Aorta (tissue), 5 donors: ENCODE data around the gene TAT. TPM values are rescaled to one million over a fixed set of nuclear protein-coding genes. Genes with fewer than 3 reads are reported as not detected.

Experiments used
- ATAC-seq: fragments of 200-7000 bp; cut with Tn5 transposase; one replicate; pipeline ENCODE4 v1.9.1; 2022; ENCODE audit warnings: moderate library complexity; ENCODE audit not compliant: low FRiP score
- DNase-seq, 2 donors: peaks; one replicate each; pipeline ENCODE4 v3.0.0-alpha.2; 2020
- H3K27ac ChIP-seq, 2 donors: one replicate each; pipeline ENCODE4 v1.5.1; 2013; ENCODE audit warnings: low read length in 2 of 2, mild to moderate bottlenecking in 2 of 2, moderate library complexity in 2 of 2, control low read depth in 1 of 2, inconsistent platforms in 1 of 2, low read depth in 1 of 2
- H3K27me3 ChIP-seq, 2 donors: one replicate each; pipeline ENCODE4 v1.6.1; 2013; ENCODE audit warnings: control low read depth in 1 of 2, low read length in 1 of 2, mild to moderate bottlenecking in 1 of 2, moderate library complexity in 1 of 2; ENCODE audit not compliant: insufficient read depth in 2 of 2, control insufficient read depth in 1 of 2
- H3K36me3 ChIP-seq, 2 donors: one replicate each; pipeline ENCODE4 v1.6.1; 2013; ENCODE audit warnings: control low read depth in 1 of 2, low read length in 1 of 2, mild to moderate bottlenecking in 1 of 2; ENCODE audit not compliant: insufficient read depth in 2 of 2, control insufficient read depth in 1 of 2
- H3K4me1 ChIP-seq, 2 donors: one replicate each; pipeline ENCODE4 v1.6.1; 2013; ENCODE audit warnings: low read length in 2 of 2, control low read depth in 1 of 2, mild to moderate bottlenecking in 1 of 2, moderate library complexity in 1 of 2; ENCODE audit not compliant: insufficient read depth in 2 of 2, control insufficient read depth in 1 of 2
- H3K4me3 ChIP-seq, 2 donors: one replicate each; pipeline ENCODE4 v1.5.1; 2013; ENCODE audit warnings: low read length in 2 of 2, control low read depth in 1 of 2, mild to moderate bottlenecking in 1 of 2
- H3K9me3 ChIP-seq: one replicate; pipeline ENCODE4 v1.6.1; 2013; ENCODE audit warnings: mild to moderate bottlenecking, low read length; ENCODE audit not compliant: control insufficient read depth
- WGBS, 2 donors: extraction: QIAGEN DNeasy Blood & Tissue Kit; methylation state at CpG; one replicate each; pipeline ENCODE4 v1.1.7; 2013; 5-methylcytosine and 5-hydroxymethylcytosine counted together
- intact Hi-C, 2 donors: fragments of 100-400 bp; cut with DNase I; formaldehyde crosslinking; loops; one replicate each; pipeline versions ENCODE4 v1.14.2 to v1.15.0; 2022
- polyA plus RNA-seq, 2 donors: library from polyadenylated mRNA; stranded (reverse); fragments of 200-250 nt; gene quantifications; one replicate each; pipeline ENCODE4 v1.2.3, GENCODE V29; 2013
- total RNA-seq, 2 donors: library from RNA; stranded (reverse); fragmentation: NEBNext Ultra II Directional; extraction: Animal tissue kit (Norgen Biotek cat#: 25700); gene quantifications; one replicate each; pipeline ENCODE4 v1.2.1, GENCODE V29; 2021
- donor health status: healthy with polysubstance abuse.
- donor health status: Bipolar disorder and iron deficiency.
- donor health status: DM: no; HTN: no; CAD: no.
- donor health status: DM: no; HTN: no; CAD: no.
- donor health status: DM: yes; HTN: yes; CAD: no.

Gene TAT
- total and polyA plus RNA-seq, 4 donors = not detected

GRCh38 chr16:71557954-71558582 is 18.8 kb downstream of the TAT start:
- intact Hi-C loops = no loop called here
- Histone ChIP-seq H3K4me3 (no peak overlapping the region), H3K27ac (no peak overlapping the region), H3K27me3 (no peaks in the 10 kb centered on the region), H3K4me1 (no peaks in the 10 kb centered on the region), H3K9me3 (peaks cover 2% of the 10 kb centered on the region), H3K36me3 (no peaks in the 10 kb centered on the region)
- no peak for DNase-seq
- WGBS, 2 donors = 66 to 68% methylated on average over 3 of the region's 3 CpGs
- no peak for ATAC-seq

DNA sequence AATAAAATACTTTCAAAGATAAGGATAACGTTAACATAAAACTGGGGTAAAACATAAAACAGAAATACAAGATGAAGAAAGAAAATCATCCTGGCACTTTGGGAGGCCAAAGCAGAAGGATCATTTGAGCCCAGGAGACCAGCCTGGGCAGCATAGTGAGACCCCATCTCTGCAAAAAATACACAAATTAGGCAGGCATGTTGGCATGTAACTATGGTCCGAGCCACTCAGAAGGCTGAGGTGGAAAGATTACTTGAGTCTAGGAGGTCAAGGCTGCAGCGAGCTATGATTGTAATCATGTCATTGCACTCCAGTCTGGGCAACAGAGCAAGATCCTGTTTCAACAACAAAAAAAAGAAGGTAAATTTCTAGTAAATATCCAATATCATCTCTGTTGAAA is 19.6 kb downstream of the TAT start:
- no peak for ATAC-seq
- WGBS, 2 donors = 82 to 84% methylated on average over 3 of the region's 3 CpGs
- intact Hi-C loops = no loop called here

DNA sequence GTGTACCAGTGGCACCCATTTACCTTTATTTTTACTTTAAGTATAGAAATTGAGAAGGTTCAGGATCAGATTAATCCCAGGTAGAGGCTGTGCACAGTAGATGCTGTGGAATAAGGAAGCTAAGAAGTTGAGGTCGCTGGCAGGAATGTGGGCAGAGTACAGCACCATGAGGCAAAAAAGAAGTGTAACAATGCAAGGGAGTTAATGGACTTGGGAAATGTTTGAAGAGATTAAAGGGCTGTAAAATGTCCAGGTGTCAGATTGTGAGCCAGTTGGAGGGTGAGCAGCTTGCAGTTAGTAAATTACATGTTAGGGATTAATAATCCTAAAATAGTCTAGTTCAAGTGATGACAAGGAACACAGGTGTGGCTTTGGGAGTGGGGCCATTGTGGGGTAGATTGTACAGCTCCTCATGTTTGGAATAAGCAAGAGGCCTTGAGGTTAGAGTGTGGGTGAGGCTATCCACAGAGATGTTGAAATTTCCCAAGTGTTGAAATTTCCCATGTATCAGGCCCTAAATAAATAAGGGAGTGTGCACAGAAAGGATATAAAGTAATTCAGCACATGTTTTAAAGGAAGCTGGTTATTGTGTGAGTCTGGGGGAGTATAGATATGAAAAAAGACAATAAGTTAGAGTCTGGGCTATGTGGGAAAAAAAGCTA is 21.5 kb downstream of the TAT start:
- ATAC-seq = no peak
- H3K36me3 ChIP-seq = no peaks in the 10 kb centered on the region
- DNase-seq = no peak
- intact Hi-C loops = no loop called here
- H3K27ac ChIP-seq = no peak overlapping the region
- no peaks in the 10 kb centered on the region for H3K4me1 ChIP-seq
- H3K4me3 ChIP-seq = no peak overlapping the region
- WGBS, 2 donors = 79% methylated on average over 1 of the region's 1 CpG
- H3K27me3 ChIP-seq = no peaks in the 10 kb centered on the region
- peaks cover 1% of the 10 kb centered on the region for H3K9me3 ChIP-seq

More for the DNA sequence above, 19.6 kb downstream of the TAT start:
- Histone ChIP-seq H3K4me1 (no peaks in the 10 kb centered on the region), H3K27ac (no peak overlapping the region), H3K27me3 (no peaks in the 10 kb centered on the region), H3K36me3 (no peaks in the 10 kb centered on the region), H3K9me3 (peaks cover 3% of the 10 kb centered on the region), H3K4me3 (no peak overlapping the region)
- no peak for DNase-seq

DNA sequence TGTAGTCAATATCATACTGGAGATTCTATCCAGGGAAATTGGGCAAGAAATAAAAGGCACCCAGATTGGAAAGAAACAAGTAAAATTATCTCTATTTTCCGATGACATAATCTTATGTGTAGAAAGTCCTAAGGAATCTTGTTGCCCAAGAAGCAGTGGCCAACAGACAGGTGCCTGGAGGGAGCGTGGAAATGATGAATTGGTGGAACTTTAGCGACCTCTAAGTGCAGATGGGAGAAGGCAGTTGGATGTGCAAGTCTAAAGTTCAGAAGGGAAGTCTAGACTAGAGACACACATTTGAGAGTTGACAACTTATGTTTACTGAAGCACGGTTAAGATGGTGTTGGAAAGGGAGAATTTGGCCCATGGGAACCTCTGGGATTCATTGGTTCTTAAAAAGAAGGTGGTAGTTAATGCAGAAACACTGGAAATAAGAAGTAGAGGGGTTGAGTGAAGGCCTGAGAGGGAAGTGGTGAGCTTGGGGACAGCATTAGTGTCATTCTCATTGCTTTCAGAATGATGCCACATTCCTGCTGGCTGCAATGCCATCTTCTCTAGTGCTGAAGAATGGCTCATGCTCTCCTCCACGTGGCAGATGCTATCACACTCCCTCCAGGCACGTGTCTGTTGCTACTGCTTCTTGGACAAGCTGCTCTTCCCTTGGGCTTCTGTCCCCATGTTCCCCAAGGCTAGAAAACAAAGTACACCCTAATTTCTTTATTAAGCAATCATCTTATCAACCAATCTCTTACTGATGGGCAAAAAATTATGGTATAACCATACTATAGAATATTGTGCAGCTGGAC is 24.0 kb downstream of the TAT start:
- no peak for DNase-seq
- intact Hi-C loops = no loop called here
- no peaks in the 10 kb centered on the region for H3K27me3 ChIP-seq
- H3K36me3 ChIP-seq = no peaks in the 10 kb centered on the region
- no peak overlapping the region for H3K27ac ChIP-seq
- no peak for ATAC-seq
- 39 to 40% methylated on average over 6 of the region's 6 CpGs for WGBS, 2 donors
- no peaks in the 10 kb centered on the region for H3K4me1 ChIP-seq
- H3K4me3 ChIP-seq = no peak overlapping the region
- H3K9me3 ChIP-seq = peaks cover 1% of the 10 kb centered on the region

- no peak overlapping the region for H3K4me3 ChIP-seq
- H3K4me1 ChIP-seq = no peaks in the 10 kb centered on the region
- H3K27me3 ChIP-seq = peaks cover 0 to 1% of the 10 kb centered on the region in 2 donors
- no peak for DNase-seq
- H3K9me3 ChIP-seq = peaks cover 1% of the 10 kb centered on the region
- no peak for ATAC-seq
- intact Hi-C loops = no loop called here
- H3K27ac ChIP-seq = no peak overlapping the region
- H3K36me3 ChIP-seq = no peaks in the 10 kb centered on the region
These were observed 29.7 kb downstream of the TAT start for GRCh38 chr16:71547168-71547567.

DNA sequence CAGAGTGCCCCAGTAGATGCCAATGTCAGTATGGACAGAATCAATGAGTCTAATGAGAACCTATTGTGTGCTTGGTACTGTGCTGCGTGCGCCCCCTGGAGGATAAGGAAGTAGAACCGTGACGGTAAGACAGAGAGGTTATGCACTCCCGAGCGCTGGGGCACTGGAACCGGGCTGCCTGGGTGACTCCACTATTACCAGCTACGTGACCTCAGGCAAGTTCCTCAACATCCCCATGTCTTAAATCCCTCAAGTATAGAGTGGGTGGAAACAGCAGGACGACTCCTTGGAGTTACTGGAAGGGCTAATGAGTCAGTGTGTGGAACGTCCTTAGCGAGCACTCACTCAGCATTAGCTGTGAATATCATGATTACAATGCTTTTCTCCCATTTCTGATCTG is 34.5 kb downstream of the TAT start:
- H3K27ac ChIP-seq = no peak overlapping the region
- H3K4me1 ChIP-seq = no peaks in the 10 kb centered on the region
- ATAC-seq (no peak), DNase-seq (peak in 1 of 2 donors; percentile 61)
- intact Hi-C loops = no loop called here
- 16 to 20% methylated on average over 11 of the region's 11 CpGs for WGBS, 2 donors
- no peak overlapping the region for H3K4me3 ChIP-seq
- no peaks in the 10 kb centered on the region for H3K36me3 ChIP-seq
- peaks cover 1% of the 10 kb centered on the region for H3K9me3 ChIP-seq
- H3K27me3 ChIP-seq = peaks cover 0 to 1% of the 10 kb centered on the region in 2 donors

DNA sequence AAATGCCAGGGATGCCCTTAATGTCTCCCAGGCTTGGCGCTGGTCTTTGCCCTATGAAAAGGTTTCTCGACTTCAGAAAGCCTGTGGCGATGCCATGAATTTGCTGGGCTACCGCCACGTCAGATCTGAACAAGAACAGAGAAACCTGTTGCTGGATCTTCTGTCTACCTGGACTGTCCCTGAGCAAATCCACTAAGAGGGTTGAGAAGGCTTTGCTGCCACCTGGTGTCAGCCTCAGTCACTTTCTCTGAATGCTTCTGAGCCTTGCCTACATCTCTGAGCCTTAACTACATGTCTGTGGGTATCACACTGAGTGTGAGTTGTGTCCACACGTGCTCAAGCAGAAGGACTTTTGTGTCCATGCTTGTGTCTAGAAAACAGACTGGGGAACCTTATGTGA is 39.2 kb downstream of the TAT start:
- no peak overlapping the region for H3K27ac ChIP-seq
- H3K4me1 ChIP-seq = no peaks in the 10 kb centered on the region
- no peaks in the 10 kb centered on the region for H3K27me3 ChIP-seq
- ATAC-seq (no peak), DNase-seq (no peak)
- WGBS, 2 donors = 62 to 69% methylated on average over 6 of the region's 6 CpGs
- H3K4me3 ChIP-seq = no peak overlapping the region
- intact Hi-C loops = no loop called here
- H3K36me3 ChIP-seq = no peaks in the 10 kb centered on the region
- H3K9me3 ChIP-seq = no peaks in the 10 kb centered on the region

- intact Hi-C loops = no loop called here
- WGBS, 2 donors = 92 to 94% methylated on average over 28 of the region's 28 CpGs
- Histone ChIP-seq H3K4me1 (no peaks in the 10 kb centered on the region), H3K9me3 (no peaks in the 10 kb centered on the region), H3K27me3 (no peaks in the 10 kb centered on the region), H3K36me3 (no peaks in the 10 kb centered on the region), H3K27ac (no peak overlapping the region), H3K4me3 (no peak overlapping the region)
- DNase-seq (no peak), ATAC-seq (no peak)
These were observed 40.0 kb downstream of the TAT start for GRCh38 chr16:71536752-71537499.
